DMS114 treated with DMSO at 0.1 percent for 48 hours (cell line): Measurements from ENCODE around the gene HTR3C.

Experiments
- DNase-seq: peaks from one replicate; lab custom pipeline; 2025; ENCODE audit not compliant: unreplicated experiment; lab: John Stamatoyannopoulos, UW

The HTR3C gene

GRCh38 chr3:184082465-184082864 lies 29.6 kb downstream of the HTR3C start:
- no peak for DNase-seq

DNA sequence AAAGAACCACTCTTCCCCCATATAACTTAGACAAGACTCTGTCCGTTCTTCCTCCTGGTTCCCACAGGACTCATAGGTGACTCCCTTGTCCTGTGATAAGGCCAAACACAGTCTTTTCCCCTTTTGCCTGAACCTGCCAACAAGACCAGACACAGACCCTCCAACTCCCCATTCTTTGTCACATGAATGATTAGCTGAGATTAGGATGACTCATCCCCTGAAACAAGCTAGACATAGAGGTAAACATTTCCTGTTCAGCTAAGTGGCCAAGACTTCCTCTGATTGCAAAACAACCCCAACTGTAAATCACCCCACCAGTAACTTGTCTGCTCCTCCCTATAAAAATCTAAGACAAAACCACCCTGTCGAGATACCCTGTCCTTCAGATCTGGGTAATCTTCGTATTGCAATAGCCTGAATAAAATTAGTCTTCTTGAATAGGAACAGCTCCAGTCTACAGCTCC lies 32.6 kb downstream of the HTR3C start:
- DNase-seq, result no peak

DNA sequence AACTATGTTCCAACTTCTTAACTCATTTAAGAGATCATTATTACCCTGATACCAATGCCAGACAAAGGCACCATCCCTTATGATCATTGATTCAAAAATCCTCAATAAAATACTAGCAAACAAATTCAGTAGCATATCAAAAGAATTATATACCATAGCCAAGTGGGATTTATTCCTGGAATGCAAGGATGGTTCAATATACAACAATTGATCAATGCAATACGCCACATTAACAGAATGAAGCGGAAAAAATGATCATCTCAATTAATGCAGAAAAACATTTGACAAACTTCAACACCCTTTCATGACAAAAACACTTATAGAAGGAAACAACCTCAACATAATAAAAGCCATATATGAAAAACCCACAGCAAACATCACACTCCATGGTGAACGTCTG lies 39.4 kb downstream of the HTR3C start:
- DNase-seq, result no peak

DNA sequence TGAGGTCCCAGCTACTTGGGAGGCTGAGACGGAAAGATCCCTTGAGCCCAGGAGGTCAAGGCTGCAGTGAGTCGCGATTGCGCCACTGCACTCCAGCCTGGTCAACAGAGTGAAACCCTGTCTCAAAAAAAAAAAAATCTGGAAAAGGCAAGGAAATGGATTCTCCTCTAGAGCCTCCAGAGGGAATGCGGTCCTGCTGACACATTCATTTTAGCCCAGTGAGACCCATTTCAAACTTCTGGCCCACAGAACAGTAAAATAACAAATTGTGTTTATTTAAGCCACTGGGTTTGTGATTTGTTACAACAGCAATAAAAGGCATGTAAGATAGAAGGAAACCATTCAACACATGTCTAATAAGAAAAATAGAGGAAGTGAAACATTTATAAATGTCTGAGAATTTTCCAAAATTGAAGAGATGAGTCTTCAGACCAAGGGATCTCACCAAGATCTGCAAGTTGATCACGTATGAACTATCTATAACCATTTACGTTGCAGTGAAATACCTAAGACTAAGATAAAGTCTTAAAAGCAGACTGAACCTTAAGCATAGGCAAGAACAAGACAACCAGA lies 44.0 kb downstream of the HTR3C start, which contains the start of gene HTR3E:
Gene HTR3E, plus strand, starts transcription at position 254 of the 573 bp plus-strand sequence. CDS start 466 bp downstream, outside the sequence.
- no peak for DNase-seq

DNA sequence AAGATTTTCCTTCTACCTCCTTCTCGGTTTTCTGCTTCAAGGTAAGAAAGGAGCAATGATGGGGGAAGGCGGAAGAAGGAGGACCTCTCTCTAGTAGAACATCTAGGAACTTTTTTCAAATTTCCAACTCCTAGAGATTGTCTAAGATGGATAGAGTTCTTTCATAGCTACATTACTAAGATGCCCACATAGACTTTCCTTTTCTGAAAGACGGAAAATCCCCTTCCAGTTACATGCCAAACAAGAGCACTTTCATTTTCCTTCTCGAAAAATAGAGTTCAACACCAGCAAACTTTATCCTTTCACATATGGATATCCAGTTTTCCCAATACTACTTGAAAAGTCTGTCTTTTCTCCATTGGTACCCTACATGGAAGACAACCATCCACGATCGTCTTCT lies 44.7 kb downstream of the HTR3C start:
- DNase-seq, result no peak

DNA sequence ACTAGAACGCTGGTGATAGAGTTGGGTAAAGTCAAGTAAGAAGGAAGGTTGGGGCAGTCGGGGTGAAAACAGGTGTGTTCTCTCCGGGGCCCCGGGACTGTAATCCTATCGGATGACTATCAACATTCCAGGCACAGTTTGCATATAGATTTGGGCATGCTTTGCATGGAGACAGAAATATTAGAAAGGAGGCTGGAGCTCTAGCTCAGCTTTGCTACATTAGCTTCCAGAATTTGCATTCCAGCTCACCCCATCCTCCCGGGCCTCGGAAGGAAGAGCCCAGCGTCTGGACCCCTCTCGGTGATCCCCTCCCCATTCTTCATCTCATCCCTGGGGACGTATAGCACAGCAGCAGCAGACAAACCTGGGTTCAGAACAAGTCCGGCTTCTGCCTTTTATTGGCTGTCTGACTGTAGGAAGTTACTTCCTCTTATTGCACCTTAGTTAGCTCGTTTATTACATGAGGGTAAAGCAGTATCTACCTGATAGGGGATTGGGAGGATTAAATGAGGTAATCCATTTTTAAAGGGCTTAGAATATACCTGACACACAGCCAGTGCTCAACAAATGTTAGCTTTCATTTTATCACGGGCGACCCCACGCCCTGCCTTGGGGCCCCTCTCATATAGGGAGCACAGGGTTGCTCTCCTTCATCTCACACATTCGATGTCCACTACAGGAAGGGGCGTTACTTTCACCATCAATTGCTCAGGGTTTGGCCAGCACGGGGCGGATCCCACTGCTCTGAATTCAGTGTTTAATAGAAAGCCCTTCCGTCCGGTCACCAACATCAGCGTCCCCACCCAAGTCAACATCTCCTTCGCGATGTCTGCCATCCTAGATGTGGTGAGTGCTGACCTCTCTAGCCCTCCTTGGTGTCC lies 47.2 kb downstream of the HTR3C start:
- no peak for DNase-seq
